ENCODE results near the gene GTF2H3.

GTF2H3 gene

GRCh38 chr12:123696646-123697045 lies 63.0 kb downstream of the GTF2H3 start:
- intact Hi-C loops (cut with DNase I) = no loop called here
- DNase-seq = no peak

- no peak for DNase-seq
- intact Hi-C loops (cut with DNase I) = loop anchor here (5.0 kb wide), 1 partner anchor 34 kb away; the partner anchor contains the start of gene TCTN2
These were observed 72.3 kb downstream of the GTF2H3 start for GRCh38 chr12:123705935-123706334.

GRCh38 chr12:123707466-123707865 lies 73.8 kb downstream of the GTF2H3 start:
- DNase-seq = no peak
- intact Hi-C loops (cut with DNase I) = loop anchor here (5.0 kb wide), 1 partner anchor 35 kb away; the partner anchor contains the start of gene TCTN2

Measured in posterior cingulate gyrus (tissue), 11 donors.